ENCODE results near the gene DIP2C.

Gene DIP2C

GRCh38 chr10:663831-664251 is 25.6 kb downstream of the DIP2C start:
- in situ Hi-C loops (cut with HindIII; ENCODE audit: low pct_ligation_motif_present, low sequenced_read_pairs) = no loop called here
- Histone ChIP-seq H3K4me3 (ENCODE audit: low read depth, low read length) (no peak overlapping the region), H3K27me3 (replicated peaks) (no peaks in the 10 kb centered on the region), H3K27ac (no peak overlapping the region), H3K36me3 (replicated peaks) (no peaks in the 10 kb centered on the region)
- TF ChIP-seq, protein P1, sequence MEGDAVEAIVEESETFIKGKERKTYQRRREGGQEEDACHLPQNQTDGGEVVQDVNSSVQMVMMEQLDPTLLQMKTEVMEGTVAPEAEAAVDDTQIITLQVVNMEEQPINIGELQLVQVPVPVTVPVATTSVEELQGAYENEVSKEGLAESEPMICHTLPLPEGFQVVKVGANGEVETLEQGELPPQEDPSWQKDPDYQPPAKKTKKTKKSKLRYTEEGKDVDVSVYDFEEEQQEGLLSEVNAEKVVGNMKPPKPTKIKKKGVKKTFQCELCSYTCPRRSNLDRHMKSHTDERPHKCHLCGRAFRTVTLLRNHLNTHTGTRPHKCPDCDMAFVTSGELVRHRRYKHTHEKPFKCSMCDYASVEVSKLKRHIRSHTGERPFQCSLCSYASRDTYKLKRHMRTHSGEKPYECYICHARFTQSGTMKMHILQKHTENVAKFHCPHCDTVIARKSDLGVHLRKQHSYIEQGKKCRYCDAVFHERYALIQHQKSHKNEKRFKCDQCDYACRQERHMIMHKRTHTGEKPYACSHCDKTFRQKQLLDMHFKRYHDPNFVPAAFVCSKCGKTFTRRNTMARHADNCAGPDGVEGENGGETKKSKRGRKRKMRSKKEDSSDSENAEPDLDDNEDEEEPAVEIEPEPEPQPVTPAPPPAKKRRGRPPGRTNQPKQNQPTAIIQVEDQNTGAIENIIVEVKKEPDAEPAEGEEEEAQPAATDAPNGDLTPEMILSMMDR (IDR thresholded peaks at IDR 0.05; ENCODE audit: low read depth, low read length, missing control alignments) = no peak
- DNase-seq = no peak

GRCh38 chr10:663466-663751 is 26.1 kb downstream of the DIP2C start:
- no peaks in the 10 kb centered on the region for H3K27me3 ChIP-seq (replicated peaks)
- no peak overlapping the region for H3K27ac ChIP-seq
- TF ChIP-seq, protein P1 (IDR thresholded peaks at IDR 0.05; ENCODE audit: low read depth, low read length, missing control alignments) = no peak
- in situ Hi-C loops (cut with HindIII; ENCODE audit: low pct_ligation_motif_present, low sequenced_read_pairs) = no loop called here
- no peaks in the 10 kb centered on the region for H3K36me3 ChIP-seq (replicated peaks)
- no peak overlapping the region for H3K4me3 ChIP-seq (ENCODE audit: low read depth, low read length)
- no peak for DNase-seq

- DNase-seq = no peak
- TF ChIP-seq, protein P1 (IDR thresholded peaks at IDR 0.05; ENCODE audit: low read depth, low read length, missing control alignments) = no peak
- in situ Hi-C loops (cut with HindIII; ENCODE audit: low pct_ligation_motif_present, low sequenced_read_pairs) = no loop called here
- Histone ChIP-seq H3K27ac (no peak overlapping the region), H3K27me3 (replicated peaks) (no peaks in the 10 kb centered on the region), H3K36me3 (replicated peaks) (no peaks in the 10 kb centered on the region), H3K4me3 (ENCODE audit: low read depth, low read length) (no peak overlapping the region)
Observed at GRCh38 chr10:662686-663465, 26.6 kb downstream of the DIP2C start.

DNA sequence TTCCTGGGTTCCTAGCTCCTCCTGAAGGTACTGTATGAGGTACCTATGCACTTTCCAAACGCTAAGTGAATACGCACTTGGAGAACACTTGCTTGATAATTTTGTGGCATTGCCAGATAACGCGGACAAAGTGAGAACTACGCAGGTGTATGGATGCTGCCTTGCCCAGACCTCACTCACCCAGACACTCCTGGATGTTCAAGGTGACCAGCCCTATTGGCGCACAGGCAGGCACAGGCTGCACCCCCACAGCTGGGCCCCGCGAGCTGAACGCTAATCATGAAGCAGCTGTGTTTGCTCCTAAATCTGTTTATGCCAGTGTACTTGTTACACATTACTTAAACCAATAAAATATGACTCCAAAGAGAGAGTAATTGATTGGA is 27.3 kb downstream of the DIP2C start:
- H3K27ac ChIP-seq = no peak overlapping the region
- no peaks in the 10 kb centered on the region for H3K27me3 ChIP-seq (replicated peaks)
- H3K36me3 ChIP-seq (replicated peaks) = no peaks in the 10 kb centered on the region
- H3K4me3 ChIP-seq (ENCODE audit: low read depth, low read length) = no peak overlapping the region
- TF ChIP-seq, protein P1 (IDR thresholded peaks at IDR 0.05; ENCODE audit: low read depth, low read length, missing control alignments) = no peak
- no peak for DNase-seq
- in situ Hi-C loops (cut with HindIII; ENCODE audit: low pct_ligation_motif_present, low sequenced_read_pairs) = no loop called here

DNA sequence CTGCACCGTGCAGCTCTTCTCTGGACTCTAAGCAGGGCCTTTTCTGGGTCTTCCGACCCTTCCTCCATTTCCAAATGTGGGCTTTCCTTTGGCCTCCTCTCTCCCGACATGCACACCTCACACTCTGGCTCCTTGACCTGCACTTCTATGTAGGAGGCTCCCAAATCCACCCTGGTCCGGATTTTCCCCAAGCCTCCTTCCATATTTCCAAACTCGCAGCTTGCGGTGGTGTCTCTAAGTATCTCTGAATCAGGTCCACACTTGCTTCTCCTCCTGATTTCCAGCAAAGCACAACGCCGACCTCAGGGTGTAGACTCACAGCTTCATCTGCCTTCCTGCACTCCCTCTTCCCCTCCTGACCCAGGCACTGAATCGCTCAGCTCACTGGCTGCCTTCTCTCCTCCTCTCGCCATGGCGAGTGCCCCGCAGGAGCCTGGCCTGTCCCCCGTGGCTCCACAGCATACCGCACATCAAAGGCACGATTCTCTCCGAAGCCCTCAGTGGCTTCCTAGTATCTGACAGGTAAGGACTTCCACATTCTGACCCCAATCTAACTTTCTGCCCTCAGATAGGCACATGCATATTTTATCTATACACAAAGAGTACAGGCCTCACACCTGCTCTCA is 27.8 kb downstream of the DIP2C start:
- H3K27me3 ChIP-seq (replicated peaks) = no peaks in the 10 kb centered on the region
- no peak overlapping the region for H3K4me3 ChIP-seq (ENCODE audit: low read depth, low read length)
- no peak overlapping the region for H3K27ac ChIP-seq
- DNase-seq = no peak
- no peaks in the 10 kb centered on the region for H3K36me3 ChIP-seq (replicated peaks)
- in situ Hi-C loops (cut with HindIII; ENCODE audit: low pct_ligation_motif_present, low sequenced_read_pairs) = no loop called here
- TF ChIP-seq, protein P1 (IDR thresholded peaks at IDR 0.05; ENCODE audit: low read depth, low read length, missing control alignments) = no peak

Measured in brain microvascular endothelial cell (primary cell).